Peyer's patch (tissue), 4 donors: ENCODE data around the gene MFSD8.
"Not testable (repeated sequence)": the region's sequence is repeated elsewhere in the genome, so short reads cannot be mapped to it uniquely, and the experiment has no call there.

Experiments used
- POLR2A ChIP-seq, 2 donors: fragments of 450-650 bp; IDR thresholded peaks; one replicate each; pipeline ENCODE4 v1.5.1; 2017; ENCODE audit warnings: antibody characterized with exemption in 2 of 2, mild to moderate bottlenecking in 2 of 2, moderate library complexity in 2 of 2
- TF ChIP-seq, protein P1 (sequence below), 6 experiments: fragments of 450-650 bp in 4 of 6; fragments of 200-600 bp in 2 of 6; sonication (generic) in 1 of 6; IDR thresholded peaks; one replicate each; pipeline ENCODE4 v1.5.1; 2017 to 2019; ENCODE audit warnings: antibody characterized with exemption in 6 of 6, mild to moderate bottlenecking in 3 of 6, moderate library complexity in 1 of 6

DNA sequence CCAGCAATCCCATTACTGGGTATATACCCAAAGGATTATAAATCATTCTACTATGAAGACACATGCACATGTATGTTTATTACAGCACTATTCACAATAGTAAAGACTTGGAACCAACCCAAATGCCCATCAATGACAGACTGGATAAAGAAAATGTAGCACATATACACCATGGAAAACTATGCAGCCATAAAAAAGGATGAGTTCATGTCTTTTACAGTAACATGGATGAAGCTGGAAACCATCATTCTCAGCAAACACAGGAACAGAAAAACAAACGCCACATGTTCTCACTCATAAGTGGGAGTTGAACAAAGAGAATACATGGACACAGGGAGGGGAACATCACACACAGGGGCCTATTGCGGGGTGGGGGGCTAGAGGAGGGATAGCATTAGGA lies 39.3 kb downstream of the MFSD8 start:
- TF ChIP-seq, protein P1, sequence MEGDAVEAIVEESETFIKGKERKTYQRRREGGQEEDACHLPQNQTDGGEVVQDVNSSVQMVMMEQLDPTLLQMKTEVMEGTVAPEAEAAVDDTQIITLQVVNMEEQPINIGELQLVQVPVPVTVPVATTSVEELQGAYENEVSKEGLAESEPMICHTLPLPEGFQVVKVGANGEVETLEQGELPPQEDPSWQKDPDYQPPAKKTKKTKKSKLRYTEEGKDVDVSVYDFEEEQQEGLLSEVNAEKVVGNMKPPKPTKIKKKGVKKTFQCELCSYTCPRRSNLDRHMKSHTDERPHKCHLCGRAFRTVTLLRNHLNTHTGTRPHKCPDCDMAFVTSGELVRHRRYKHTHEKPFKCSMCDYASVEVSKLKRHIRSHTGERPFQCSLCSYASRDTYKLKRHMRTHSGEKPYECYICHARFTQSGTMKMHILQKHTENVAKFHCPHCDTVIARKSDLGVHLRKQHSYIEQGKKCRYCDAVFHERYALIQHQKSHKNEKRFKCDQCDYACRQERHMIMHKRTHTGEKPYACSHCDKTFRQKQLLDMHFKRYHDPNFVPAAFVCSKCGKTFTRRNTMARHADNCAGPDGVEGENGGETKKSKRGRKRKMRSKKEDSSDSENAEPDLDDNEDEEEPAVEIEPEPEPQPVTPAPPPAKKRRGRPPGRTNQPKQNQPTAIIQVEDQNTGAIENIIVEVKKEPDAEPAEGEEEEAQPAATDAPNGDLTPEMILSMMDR (IDR thresholded peaks at IDR 0.05): not testable (repeated sequence)
- not testable (repeated sequence) for TF ChIP-seq POLR2A (IDR thresholded peaks at IDR 0.05)
